HG02678 (cell line): Measurements from ENCODE around the gene TMIGD1.

Experiments used
- ATAC-seq: cut with Tn5 transposase; IDR thresholded peaks from one replicate; pipeline ENCODE4 v1.9.1; 2021; ENCODE audit warnings: mild to moderate bottlenecking, moderate library complexity; ENCODE audit not compliant: unreplicated experiment

Gene TMIGD1

GRCh38 chr17:30290696-30291542 lies 42.9 kb downstream of the TMIGD1 start:
- peak; percentile 41 for ATAC-seq

GRCh38 chr17:30290077-30290476 lies 43.8 kb downstream of the TMIGD1 start:
- no peak for ATAC-seq

GRCh38 chr17:30279156-30279555 lies 54.7 kb downstream of the TMIGD1 start:
- no peak for ATAC-seq

GRCh38 chr17:30278032-30278431 lies 55.8 kb downstream of the TMIGD1 start:
- ATAC-seq, result no peak

GRCh38 chr17:30275911-30276310 lies 57.9 kb downstream of the TMIGD1 start:
- ATAC-seq, result no peak

GRCh38 chr17:30274887-30275286 lies 59.0 kb downstream of the TMIGD1 start:
- no peak for ATAC-seq

- ATAC-seq, result no peak
These were observed 60.5 kb downstream of the TMIGD1 start for GRCh38 chr17:30273373-30273772.

- ATAC-seq, result no peak
These were observed 62.8 kb downstream of the TMIGD1 start for GRCh38 chr17:30271102-30271501.

GRCh38 chr17:30267625-30268024 lies 66.2 kb downstream of the TMIGD1 start:
- no peak for ATAC-seq
